ENCODE data around the gene GIT2.
"Not testable (repeated sequence)": the region's sequence is repeated elsewhere in the genome, so short reads cannot be mapped to it uniquely, and the experiment has no call there.

GIT2 gene

DNA sequence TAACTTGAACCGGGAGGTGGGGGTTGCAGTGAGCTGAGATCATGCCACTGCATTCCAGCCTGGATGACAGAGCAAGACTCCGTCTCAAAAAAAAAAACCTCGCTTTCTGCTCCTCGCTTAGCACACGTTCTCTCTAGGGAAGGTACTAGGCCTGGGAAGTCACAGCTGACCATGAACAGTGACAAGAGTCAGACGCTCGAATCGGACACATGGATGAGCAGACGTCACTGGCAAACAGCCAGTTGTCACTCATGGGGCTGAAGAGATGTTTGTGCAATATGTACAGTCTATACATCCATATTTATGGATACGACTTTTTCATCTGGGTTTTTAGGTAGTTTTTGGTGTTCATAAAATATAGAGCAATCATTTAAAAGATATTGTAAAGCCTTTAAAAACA lies 76.7 kb downstream of the GIT2 start:
- DNase-seq (ENCODE audit: low read depth): no peak

- DNase-seq (ENCODE audit: low read depth): no peak
These were observed 80.1 kb downstream of the GIT2 start for GRCh38 chr12:109916045-109916444.

- no peak for DNase-seq (ENCODE audit: low read depth)
These were observed 80.8 kb downstream of the GIT2 start for GRCh38 chr12:109915171-109916040.

- no peak for DNase-seq (ENCODE audit: low read depth)
These were observed 81.7 kb downstream of the GIT2 start for GRCh38 chr12:109914461-109914860.

GRCh38 chr12:109912855-109913321 lies 83.3 kb downstream of the GIT2 start:
- no peak for DNase-seq (ENCODE audit: low read depth)

GRCh38 chr12:109910969-109911348 lies 85.2 kb downstream of the GIT2 start:
- DNase-seq (ENCODE audit: low read depth): no peak

GRCh38 chr12:109910254-109910968 lies 85.8 kb downstream of the GIT2 start:
- DNase-seq (ENCODE audit: low read depth): no peak

GRCh38 chr12:109905301-109905700 lies 90.9 kb downstream of the GIT2 start:
- no peak for DNase-seq (ENCODE audit: low read depth)

GRCh38 chr12:109902891-109903418 lies 93.2 kb downstream of the GIT2 start:
- DNase-seq (ENCODE audit: low read depth): no peak

DNA sequence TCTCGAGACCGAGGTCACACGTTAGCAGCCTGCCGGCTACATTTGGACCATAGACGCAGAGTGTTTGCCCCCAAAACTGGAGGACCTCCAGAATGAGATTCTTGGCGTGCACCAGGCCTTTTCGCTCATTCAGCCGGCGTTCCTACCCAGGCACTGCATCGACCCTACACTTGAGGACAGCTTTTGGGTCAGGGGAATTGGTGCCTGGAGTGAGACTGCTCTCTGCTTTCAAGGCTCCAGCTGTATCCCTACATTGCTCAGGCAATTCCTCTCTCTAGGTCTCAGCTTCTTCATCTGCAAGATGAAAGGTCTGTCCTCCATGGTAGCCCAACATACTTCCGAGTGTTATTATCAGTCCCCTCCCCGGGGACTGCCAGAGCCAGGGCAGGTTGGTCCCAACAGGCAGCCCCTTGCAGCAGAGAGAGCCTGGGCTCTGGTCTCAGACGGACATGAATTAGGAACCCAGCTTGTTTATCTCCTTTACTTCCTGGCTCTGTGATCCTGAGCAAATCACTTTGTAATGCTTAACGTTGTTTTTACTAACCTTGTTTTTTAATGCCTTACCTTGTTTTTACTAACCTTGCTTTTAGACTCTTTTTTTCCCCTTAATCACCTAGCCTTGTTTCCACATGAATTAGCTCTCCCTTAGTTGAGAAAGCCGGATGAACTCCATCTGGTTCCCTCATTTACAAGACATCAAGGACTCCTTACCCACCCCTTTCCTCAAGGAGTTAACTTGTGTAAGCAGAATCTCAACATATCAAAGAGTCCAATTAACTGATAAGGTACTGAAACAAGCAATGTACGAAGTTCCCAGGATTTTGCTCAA lies 95.2 kb downstream of the GIT2 start:
- no peak for DNase-seq (ENCODE audit: low read depth)

GRCh38 chr12:109899783-109900751 lies 96.1 kb downstream of the GIT2 start, which contains the start of gene TCHP:
Gene TCHP, plus strand, starts transcription at chr12:109900274. Its CDS starts 2,753 bp downstream, at chr12:109903027.
- peak; percentile 38 for DNase-seq (ENCODE audit: low read depth)

- DNase-seq (ENCODE audit: low read depth): not testable (repeated sequence)
These were observed 96.8 kb downstream of the GIT2 start for GRCh38 chr12:109899345-109899744.

DNA sequence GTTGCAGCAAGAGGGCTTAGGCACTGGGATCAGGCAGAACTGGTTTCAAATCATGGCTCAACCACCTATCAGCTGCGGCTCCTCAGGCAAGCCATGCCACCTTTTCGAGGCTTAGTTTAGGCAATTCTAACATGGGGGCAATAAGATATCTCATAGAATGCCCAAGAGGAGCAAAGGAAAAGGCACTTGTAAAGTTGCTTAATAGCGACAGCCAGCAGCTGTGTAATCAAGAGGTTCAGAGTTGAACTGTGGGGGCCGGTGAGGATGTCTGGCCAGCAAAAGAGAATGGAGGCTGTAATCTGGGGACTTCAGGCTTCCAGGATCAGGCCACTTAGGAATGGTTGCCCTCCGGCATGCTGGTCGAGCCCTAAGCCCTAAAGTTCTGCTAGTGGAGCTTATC lies 99.1 kb downstream of the GIT2 start:
- DNase-seq (ENCODE audit: low read depth): no peak

DNA sequence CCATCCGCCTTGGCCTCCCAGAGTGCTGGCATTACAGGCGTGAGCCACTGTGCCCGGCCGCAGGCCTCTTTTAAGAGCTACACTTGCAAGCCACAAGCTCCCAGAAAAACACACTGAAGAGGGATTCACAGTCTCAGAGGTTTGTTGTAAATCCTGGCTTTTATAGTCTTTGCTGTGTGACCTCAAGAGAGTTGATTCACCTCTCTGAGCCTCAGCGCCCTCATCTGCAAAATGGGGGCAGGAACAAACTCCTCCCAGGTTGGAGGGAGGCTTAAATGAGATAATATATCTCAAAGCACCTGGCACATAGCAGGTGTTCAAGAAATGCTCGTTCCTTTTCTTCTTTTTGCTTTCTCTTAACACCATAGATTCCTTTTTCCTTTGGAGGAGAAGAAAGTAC lies 100.0 kb downstream of the GIT2 start:
- no peak for DNase-seq (ENCODE audit: low read depth)

- no peak for DNase-seq (ENCODE audit: low read depth)
These were observed 101.2 kb downstream of the GIT2 start for GRCh38 chr12:109894939-109895338.

GRCh38 chr12:109893261-109893995 lies 102.7 kb downstream of the GIT2 start:
- DNase-seq (ENCODE audit: low read depth): no peak

DNA sequence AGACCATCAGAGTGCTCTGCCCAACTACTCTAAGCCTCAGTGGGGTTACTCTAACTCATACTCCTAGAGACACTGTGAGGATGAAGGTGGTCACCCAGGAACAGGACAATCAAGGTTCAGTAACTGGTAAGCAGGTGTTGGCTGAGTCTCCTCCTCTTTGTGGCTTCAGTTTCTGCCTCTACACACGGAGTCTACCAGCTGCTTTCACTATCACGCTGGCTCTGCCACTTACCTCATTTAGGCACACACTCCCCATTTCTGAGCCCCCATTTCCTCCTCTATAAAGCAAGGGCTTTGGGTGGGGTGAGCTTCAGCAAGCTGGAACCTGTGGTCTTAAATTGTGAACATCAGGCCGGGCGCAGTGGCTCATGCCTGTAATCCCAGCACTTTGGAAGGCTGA lies 103.4 kb downstream of the GIT2 start:
- no peak for DNase-seq (ENCODE audit: low read depth)

DNA sequence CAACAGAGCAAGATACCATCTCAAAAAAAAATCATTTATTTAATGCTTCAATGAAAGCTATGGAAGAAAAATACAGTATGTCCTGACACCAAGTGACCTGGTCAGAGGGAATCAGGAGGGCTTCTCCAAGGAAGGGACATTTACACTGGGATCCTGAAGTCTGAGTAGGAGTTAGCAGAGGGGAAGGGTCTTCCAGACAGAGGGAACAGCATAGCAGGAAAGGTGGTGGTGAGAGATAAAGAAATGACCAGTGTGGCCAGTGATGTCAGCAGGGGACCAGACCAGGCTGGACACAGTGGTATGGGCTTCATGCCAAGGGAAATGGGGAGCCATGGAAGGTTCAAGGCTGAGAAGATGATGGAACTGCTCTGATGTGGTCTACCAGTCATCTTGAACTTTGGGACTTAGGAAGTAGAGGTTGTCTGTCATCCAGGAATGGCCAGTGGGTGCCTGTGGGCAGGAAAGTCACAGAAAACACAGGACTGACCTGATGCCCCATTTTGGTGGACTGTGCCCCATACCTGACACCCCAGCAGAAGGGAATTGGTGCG lies 103.9 kb downstream of the GIT2 start:
- DNase-seq (ENCODE audit: low read depth): no peak

DNA sequence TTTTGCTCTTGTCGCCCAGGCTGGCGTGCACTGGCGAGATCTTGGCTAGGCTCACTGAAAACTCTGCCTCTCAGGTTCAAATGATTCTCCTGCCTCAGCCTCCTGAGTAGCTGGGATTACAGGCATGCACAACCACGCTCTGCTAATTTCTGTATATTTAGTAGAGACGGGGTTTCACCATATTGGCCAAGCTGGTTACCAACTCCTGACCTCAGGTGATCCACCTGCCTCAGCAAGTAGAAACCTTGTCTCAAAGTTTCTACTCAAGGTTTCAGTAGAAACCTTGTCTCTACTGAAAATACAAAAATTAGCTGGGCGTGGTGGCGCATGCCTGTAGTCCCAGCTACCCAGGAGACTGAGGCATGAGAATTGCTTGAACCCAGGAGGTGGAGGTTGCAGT lies 104.4 kb downstream of the GIT2 start:
- not testable (repeated sequence) for DNase-seq (ENCODE audit: low read depth)
